T1000 (cell line): ENCODE data around the gene ITFG1.
A peak's percentile ranks its signal among the peaks of the same experiment; 100 is the strongest.
"Not testable (repeated sequence)": the region's sequence is repeated elsewhere in the genome, so short reads cannot be mapped to it uniquely, and the experiment has no call there.

ENCODE experiments used
- DNase-seq: peaks from one replicate; lab custom pipeline; 2025; ENCODE audit warnings: mixed read lengths; lab: John Stamatoyannopoulos, UW

The ITFG1 gene

GRCh38 chr16:47150067-47150466 lies 310.8 kb downstream of the ITFG1 start:
- DNase-seq, result no peak

DNA sequence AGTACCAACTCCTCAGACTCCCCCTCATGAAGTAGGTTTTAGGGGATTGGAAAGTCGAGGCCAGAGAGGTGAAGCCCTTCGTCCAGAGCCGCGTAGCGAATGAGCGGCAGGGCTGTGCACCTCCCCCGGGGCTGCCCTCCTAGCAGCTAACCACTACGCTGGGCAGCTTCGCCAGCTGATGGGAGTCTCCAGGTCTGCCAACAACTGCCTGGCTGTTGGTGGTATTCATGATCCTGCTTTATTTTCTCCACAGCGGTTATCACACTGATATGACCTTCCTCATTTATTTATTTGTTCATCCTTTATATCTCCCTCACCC lies 316.3 kb downstream of the ITFG1 start:
- DNase-seq, result no peak

DNA sequence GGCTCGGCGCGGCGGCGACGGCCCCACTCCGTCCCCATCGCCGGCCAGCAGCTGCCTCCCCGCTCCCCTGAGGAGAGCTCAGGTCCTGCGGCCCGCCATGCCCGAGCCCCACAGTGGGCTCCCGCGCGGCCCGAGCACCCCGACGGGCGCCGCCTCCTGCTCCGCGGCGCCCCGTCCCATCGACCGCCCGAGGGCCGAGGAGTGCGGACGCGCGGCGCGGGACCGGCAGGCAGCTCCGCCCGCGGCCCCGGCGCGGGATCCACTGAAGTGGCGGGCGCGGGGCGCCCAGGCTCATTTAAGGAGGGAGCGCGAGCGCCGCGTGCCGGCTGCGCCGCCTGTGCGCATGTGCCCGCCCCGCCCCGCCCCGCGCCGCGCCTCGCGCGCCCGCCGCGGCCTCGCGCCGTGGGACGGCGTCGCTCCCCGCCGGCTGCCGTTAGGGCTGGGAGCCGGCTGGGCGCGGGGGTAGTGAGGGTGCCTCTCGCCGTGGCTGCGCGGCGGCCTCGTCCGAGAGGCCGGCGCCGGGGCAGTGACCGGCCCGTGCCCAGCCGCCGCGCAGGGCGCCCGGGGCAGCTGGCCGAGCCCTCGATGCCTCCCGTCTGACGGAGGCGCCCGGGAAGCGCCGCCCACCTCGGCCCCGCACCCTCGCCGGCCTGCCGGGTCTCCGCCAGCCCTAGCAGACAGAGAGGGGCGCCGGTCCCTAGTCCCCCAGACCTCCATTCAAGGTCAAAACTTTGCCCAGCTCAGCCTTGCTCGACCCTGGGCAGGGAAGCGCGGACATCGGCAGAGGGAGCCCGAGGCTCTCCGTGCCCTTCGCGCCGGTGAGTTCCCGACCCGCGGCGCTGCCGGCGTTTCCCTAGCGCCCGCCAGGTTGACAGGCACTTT lies 316.9 kb downstream of the ITFG1 start, which contains the start of gene NETO2:
Gene NETO2 (minus strand): TSS at position 269 of the 882 bp plus-strand sequence. CDS start 333 bp downstream, outside the sequence.
- peak; percentile 62 for DNase-seq

DNA sequence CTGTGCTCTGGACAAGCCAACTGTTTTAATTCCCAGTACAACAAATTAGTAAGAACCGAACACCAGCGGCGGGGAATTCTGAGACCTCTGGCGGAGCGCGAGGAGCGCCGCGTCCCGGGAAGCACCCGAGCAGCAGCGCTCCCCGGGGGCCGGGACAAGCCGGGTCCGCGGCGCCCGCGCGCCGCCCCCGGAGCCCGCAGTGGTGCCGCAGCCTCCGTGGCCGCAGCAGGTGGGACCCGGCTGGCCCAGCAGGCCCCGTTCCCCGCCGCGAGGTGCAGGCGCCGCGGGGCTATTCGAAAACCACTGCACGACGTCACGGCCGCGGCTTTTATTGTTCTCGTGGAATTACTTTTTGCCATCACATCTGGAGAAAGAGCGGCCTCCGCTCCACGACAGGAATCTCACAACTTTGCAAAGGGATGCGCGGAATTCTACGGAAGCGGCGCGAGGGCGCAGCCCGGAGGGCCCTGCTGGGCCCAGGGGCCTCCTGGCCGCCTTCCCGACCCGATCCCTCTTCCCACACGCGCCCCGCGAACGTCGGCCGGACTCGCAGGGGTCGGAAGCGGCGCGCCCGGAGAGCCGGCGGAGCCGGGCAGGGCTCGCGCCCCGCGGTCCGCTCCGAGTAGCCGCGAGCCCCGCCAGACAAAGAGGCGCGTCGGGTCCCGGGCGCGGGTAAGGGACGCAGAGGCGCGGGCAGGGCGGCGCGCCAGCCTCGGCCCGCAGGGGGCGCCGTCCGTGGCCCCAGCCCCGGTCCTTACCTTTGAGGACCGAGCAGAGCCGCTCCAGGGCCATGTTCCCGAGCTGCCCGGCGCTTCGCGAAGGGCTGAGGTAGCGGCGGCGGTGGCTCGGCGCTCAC lies 317.8 kb downstream of the ITFG1 start:
- peak; percentile 62 for DNase-seq

DNA sequence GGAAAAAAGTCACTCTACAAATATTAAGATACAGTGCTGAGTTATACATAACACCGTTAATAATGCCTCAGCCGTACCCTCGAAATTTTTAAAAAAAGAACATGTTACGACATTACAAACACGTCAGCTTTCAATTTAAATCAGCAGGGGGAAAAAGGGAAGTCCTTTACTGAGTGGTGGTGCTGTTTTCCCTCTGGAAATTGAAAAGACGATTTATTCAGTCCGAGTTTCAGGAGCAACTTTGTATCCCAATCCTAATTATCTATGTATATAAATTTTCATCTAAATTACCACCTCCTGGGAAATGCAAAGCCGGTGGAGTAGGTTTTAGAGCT lies 318.4 kb downstream of the ITFG1 start:
- DNase-seq, result no peak

DNA sequence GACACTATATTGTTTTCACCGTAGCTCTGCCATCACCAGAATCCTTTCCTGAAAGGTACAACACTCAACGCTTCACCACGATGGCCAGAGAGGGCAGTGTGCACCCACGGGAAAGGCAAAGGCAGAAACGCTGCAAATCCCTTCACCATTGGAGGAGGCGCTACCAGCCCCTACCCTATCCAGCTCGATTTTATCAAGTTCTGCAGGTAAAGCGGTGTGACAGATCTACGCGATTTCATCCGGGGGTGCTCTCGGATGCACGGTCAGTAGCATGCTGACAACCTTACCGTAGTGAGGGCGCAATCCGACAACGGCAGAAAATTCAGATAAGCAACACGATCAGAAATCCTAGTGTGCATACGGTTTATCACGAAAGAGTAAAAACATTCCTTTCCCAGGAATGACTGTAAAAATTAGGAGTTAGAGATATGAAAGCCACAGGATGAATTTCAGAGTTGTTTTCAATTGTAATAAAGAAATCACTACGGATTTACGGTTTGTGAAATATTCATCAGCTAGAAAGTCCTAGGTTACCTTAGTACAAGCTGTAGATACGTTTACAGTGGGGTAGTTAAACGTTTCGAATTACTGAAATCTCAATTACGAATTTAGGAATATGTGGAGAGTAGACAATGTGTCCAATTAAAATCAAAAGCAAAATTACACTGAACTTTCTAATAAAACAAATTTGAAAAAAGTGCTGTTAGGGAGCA lies 318.9 kb downstream of the ITFG1 start:
- DNase-seq, result peak; percentile 66

DNA sequence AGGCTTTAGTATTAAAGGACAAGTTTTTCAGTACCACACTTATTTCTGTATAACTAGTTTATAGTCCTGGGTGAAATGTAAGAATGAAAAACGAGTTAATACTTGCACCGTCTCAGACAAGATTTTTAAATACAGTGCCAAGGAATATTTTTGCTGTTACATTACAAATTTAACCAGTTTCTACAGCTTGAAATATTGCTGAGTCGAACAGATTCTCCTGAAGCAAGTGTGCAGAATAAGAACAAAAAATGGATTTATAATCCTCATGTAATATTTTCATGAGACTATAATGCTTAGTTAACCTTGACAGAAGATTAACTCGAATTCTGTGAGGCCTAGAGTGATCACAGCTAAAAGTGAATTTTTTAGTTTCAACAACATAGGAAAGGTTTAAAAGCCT lies 320.2 kb downstream of the ITFG1 start:
- DNase-seq, result no peak

DNA sequence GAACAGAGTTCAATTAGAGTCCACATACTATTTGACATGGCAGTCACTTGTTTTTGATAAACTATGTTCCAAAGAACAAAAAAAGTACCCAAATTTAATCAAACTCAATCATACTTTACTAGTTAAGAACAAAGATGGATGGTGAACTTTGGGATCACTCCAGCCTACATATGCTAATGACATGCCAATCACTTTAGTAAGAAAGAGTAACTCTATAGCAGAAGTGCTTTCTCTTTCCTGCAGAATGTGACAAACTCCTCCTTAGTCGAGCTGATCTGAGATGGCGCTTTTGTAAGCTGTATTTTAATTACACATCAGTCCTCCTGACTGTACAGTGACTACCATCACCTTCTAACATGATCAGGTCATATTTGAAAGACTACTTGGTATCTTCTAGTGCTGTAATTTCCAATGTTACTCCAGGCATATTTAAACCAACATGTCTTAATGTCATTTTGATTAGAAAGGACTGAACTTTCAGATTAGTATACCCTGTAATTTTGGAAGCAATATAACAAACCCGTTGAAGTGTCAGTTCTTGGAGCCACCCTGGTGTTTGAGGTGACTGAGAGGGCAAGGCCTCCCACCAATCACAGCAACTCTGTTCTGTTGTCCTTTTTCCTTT lies 321.2 kb downstream of the ITFG1 start:
- DNase-seq, result no peak

DNA sequence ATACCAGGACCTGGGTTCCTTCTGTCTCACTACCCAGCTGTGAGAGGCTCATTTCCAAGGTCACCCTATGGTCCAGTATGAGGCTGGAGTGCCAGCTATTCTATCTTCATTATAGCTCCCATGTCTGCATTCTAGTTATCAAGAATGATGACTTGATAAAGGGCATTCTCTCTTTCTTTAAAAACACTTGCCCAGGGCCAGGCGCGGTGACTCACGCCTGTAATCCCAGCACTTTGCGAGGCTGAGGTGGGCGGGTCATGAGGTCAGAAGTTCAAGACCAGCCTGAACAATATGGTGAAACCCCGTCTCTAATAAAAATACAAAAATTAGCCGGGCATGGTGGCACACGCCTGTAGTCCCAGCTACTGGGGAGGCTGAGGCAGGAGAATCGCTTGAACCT lies 322.9 kb downstream of the ITFG1 start:
- DNase-seq, result not testable (repeated sequence)

DNA sequence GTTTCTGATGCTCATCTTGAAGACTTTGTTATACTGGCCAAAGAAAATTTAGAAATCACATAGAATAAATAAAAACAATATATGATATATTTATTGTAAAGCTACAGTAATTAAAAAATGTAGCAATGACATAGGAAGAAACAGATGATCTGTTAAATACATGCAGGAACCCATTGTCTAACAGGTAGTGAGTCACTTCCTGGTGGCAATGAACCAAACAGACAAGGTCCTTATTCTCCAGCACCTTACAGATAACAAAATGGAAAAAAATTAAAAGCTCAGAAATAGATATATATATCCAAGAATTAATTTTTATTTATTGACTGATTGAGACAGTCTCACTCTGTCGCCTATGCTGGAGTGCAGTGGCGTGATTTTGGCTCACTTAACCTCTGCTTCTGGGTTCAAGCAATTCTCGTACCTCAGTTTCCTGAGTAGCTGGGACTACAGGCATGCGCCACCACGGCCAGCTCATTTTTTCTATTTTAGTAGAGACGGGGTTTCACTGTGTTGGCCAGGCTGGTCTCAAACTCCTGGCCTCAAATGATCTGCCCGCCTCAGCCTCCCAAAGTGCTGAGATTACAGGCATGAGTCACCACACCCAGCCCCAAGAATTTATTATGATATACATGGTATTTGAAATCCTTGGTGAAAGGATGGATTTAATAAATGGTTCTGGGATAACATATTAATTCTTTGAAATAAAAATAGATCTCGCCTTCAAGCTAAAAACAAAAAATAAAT lies 324.6 kb downstream of the ITFG1 start:
- no peak for DNase-seq

DNA sequence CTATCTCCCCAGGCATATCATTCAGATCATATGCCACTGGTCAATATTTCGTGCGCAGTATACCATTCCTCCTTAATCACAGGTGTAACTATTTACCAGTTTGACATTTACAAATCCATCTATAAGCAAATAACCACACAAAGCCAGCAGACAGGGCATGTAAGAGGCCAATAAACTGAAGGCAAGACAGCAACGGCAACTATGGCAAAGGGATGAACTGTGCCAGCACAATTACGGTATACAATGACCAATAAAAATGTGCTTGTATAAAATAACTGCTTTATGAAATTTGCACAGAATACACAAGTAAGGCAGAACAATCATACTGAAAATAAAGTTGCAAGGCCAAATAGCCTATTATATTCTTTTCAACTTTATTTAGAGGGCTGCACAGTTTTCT lies 326.3 kb downstream of the ITFG1 start:
- DNase-seq, result no peak

- no peak for DNase-seq
Observed at GRCh38 chr16:47132308-47132707, 328.6 kb downstream of the ITFG1 start.

GRCh38 chr16:47129755-47130435 lies 331.0 kb downstream of the ITFG1 start:
- DNase-seq, result no peak

DNA sequence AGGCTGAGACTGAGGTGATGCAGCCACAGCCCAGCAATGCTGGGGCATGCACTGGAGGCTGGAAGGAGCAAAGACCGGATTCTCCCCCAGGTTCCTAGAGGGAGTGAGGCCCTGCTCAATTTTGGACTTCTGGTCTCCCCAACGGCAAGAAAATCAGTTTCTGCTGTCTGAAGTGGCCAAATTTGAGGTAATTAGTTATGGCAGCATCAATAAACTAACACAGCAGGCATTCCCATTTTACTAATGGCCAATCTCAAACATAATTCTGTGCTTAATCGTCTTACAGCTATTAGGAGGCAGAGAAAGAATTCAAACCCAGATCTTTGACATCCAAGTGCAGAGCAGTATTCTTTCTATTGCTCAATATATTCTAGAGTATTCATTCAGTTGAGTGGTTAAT lies 333.3 kb downstream of the ITFG1 start:
- DNase-seq, result no peak

DNA sequence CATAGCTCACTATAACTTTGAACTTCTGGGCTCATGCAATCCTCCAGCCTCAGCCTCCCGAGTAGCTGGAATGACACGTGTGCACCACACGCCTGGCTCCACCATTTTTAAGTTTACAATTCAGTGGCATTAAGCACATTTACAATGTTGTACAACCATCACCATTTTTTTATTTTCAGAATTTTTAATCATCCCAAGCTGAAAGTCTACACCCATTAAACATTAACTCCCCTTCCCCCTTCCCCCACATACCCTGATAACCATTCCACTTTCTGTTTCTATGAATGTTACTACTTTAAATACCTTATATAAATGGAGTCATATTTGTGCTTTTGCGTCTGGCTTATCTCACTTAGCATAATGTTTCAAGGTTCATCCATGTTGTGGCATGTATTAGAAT lies 335.1 kb downstream of the ITFG1 start:
- DNase-seq, result no peak

GRCh38 chr16:47113130-47113529 lies 347.7 kb downstream of the ITFG1 start:
- no peak for DNase-seq

GRCh38 chr16:47110939-47111338 lies 349.9 kb downstream of the ITFG1 start:
- no peak for DNase-seq

DNA sequence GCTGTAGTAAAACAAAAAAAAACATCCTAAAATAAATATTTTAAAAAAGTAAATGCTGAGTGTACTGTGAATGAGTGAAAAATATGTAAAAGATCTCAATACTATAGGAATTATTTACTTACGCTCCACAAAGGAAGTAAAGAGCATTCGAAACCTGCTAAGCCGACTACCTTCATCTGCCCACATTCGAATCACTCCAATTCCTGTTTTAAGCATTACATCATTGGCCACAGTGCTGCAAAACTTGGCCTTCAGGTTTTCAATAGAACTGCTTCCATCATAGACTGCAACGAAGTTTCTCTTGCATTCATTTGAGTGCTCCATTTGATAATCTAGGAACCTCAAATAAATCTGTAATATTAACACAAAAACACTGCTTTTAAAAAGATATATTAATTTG lies 351.5 kb downstream of the ITFG1 start:
- DNase-seq, result no peak
